Sigmoid colon (tissue), 4 donors: Measurements from ENCODE around the gene CERS1.

Experiments used
- CTCF ChIP-seq, 4 experiments: fragments of 450-650 bp in 3 of 4; fragments of 200-600 bp in 1 of 4; IDR thresholded peaks; one replicate each; pipeline ENCODE4 v1.5.1; 2016 to 2019; ENCODE audit warnings: antibody characterized with exemption in 4 of 4, mild to moderate bottlenecking in 3 of 4, moderate library complexity in 2 of 4
- EP300 ChIP-seq, 4 donors: sonication (generic); formaldehyde crosslinking; IDR thresholded peaks; one replicate each; pipeline ENCODE4 v1.6.1; 2017; ENCODE audit warnings: antibody characterized with exemption in 4 of 4
- POLR2A ChIP-seq, 2 donors: fragments of 450-650 bp; IDR thresholded peaks; one replicate each; pipeline ENCODE4 v1.6.1; 2016; ENCODE audit warnings: antibody characterized with exemption in 2 of 2, mild to moderate bottlenecking in 2 of 2, moderate library complexity in 2 of 2
- POLR2AphosphoS5 ChIP-seq, 4 donors: sonication (generic); formaldehyde crosslinking; IDR thresholded peaks; one replicate each; pipeline ENCODE4 v1.6.1; 2017; ENCODE audit warnings: antibody characterized with exemption in 4 of 4

GRCh38 chr19:18898607-18899408 is 2.9 kb upstream of the CERS1 start:
- TF ChIP-seq CTCF (IDR thresholded peaks at IDR 0.05) (no peak), POLR2A (IDR thresholded peaks at IDR 0.05) (no peak), POLR2AphosphoS5 (IDR thresholded peaks at IDR 0.05) (no peak), EP300 (IDR thresholded peaks at IDR 0.05) (no peak)
